PFSK-1 (cell line): ENCODE results near the gene TRIM34. TPM values are rescaled to one million over a fixed set of nuclear protein-coding genes. Genes with fewer than 3 reads are reported as not detected.

Source experiments
- FOXP2 ChIP-seq: optimal IDR thresholded peaks from 2 replicates; pipeline ENCODE3; 2011; ENCODE audit warnings: borderline replicate concordance, control low read depth, inconsistent platforms; ENCODE audit not compliant: insufficient read depth; ENCODE audit errors: extremely low read length, extremely low read depth
- POLR2AphosphoS5 ChIP-seq: IDR thresholded peaks from 2 replicates; pipeline ENCODE4 v1.6.1; 2012; ENCODE audit warnings: low read depth, mild to moderate bottlenecking, control low read depth, low read length, moderate library complexity
- SIN3A ChIP-seq: IDR thresholded peaks from 2 replicates; pipeline ENCODE4 v1.6.1; 2012; ENCODE audit warnings: mild to moderate bottlenecking, low read length, moderate library complexity, borderline replicate concordance; ENCODE audit not compliant: insufficient read depth
- TAF1 ChIP-seq: IDR thresholded peaks from 2 replicates; pipeline ENCODE4 v1.6.1; 2012; ENCODE audit warnings: low read length, control low read depth, borderline replicate concordance; ENCODE audit not compliant: insufficient read depth
- polyA plus RNA-seq: library from polyadenylated mRNA; unstranded; fragments of >200 nt; gene quantifications from one replicate; pipeline ENCODE4 v1.2.1, GENCODE V29; 2012; ENCODE audit warnings: low read depth, missing spikeins; ENCODE audit not compliant: insufficient read length
- TF ChIP-seq, protein P1 (sequence below), 2 experiments: IDR thresholded peaks; 2 replicates each; pipeline versions ENCODE4 v1.6.1 to v1.8.0; 2011 to 2012; ENCODE audit warnings: low read depth in 2 of 2, low read length in 2 of 2, control low read depth in 1 of 2, inconsistent platforms in 1 of 2, mild to moderate bottlenecking in 1 of 2, moderate library complexity in 1 of 2; ENCODE audit not compliant: insufficient read depth in 1 of 2

The TRIM34 gene, protein sequence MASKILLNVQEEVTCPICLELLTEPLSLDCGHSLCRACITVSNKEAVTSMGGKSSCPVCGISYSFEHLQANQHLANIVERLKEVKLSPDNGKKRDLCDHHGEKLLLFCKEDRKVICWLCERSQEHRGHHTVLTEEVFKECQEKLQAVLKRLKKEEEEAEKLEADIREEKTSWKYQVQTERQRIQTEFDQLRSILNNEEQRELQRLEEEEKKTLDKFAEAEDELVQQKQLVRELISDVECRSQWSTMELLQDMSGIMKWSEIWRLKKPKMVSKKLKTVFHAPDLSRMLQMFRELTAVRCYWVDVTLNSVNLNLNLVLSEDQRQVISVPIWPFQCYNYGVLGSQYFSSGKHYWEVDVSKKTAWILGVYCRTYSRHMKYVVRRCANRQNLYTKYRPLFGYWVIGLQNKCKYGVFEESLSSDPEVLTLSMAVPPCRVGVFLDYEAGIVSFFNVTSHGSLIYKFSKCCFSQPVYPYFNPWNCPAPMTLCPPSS
- not detected for polyA plus RNA-seq

GRCh38 chr11:5624489-5625279, at the start of gene TRIM34:
TRIM34 (plus strand) TSS chr11:5625001; CDS start chr11:5632332, 7,331 bp downstream.
- TF ChIP-seq POLR2AphosphoS5 (peak; percentile 33; the same call in 1 of the 2 replicates), FOXP2 (no peak)

DNA sequence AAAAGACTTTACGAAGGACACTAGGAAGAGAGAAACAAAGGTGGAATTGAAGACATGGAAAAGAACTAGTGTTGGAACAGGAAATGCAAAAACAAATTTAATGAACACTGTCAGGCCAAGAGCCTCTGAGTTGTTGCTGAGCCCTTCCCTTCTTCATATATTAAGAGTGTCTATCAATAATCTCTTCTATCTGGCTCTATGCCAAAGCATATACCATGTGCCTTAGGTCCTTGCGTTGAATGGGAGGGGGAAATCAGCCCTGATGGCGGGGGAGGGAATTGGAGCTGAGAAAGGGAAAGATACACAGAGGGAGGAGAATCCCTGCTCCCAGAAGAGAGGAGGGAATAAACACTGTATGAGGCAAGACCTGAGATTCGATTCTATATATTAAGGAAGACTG, 49.6 kb upstream of the TRIM34 start:
- TF ChIP-seq FOXP2 (no peak), POLR2AphosphoS5 (no peak), TAF1 (no peak), SIN3A (no peak)
- TF ChIP-seq, protein P1, sequence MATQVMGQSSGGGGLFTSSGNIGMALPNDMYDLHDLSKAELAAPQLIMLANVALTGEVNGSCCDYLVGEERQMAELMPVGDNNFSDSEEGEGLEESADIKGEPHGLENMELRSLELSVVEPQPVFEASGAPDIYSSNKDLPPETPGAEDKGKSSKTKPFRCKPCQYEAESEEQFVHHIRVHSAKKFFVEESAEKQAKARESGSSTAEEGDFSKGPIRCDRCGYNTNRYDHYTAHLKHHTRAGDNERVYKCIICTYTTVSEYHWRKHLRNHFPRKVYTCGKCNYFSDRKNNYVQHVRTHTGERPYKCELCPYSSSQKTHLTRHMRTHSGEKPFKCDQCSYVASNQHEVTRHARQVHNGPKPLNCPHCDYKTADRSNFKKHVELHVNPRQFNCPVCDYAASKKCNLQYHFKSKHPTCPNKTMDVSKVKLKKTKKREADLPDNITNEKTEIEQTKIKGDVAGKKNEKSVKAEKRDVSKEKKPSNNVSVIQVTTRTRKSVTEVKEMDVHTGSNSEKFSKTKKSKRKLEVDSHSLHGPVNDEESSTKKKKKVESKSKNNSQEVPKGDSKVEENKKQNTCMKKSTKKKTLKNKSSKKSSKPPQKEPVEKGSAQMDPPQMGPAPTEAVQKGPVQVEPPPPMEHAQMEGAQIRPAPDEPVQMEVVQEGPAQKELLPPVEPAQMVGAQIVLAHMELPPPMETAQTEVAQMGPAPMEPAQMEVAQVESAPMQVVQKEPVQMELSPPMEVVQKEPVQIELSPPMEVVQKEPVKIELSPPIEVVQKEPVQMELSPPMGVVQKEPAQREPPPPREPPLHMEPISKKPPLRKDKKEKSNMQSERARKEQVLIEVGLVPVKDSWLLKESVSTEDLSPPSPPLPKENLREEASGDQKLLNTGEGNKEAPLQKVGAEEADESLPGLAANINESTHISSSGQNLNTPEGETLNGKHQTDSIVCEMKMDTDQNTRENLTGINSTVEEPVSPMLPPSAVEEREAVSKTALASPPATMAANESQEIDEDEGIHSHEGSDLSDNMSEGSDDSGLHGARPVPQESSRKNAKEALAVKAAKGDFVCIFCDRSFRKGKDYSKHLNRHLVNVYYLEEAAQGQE (IDR thresholded peaks at IDR 0.05; ENCODE audit: insufficient read depth in 1 of 2, low read depth in 2 of 2, low read length in 2 of 2) = no peak

GRCh38 chr11:5577101-5577500, 47.7 kb upstream of the TRIM34 start:
- TF ChIP-seq, protein P1 (IDR thresholded peaks at IDR 0.05; ENCODE audit: insufficient read depth in 1 of 2, low read depth in 2 of 2, low read length in 2 of 2) = no peak
- no peak for TF ChIP-seq POLR2AphosphoS5
- no peak for TF ChIP-seq FOXP2
- no peak for TF ChIP-seq TAF1
- no peak for TF ChIP-seq SIN3A

- TF ChIP-seq FOXP2 = no peak
These were observed 44.2 kb upstream of the TRIM34 start, which contains the start of gene OR52B6 for GRCh38 chr11:5580577-5580976. OR52B6 (plus strand) TSS chr11:5580877; CDS start chr11:5580877, 0 bp downstream.

DNA sequence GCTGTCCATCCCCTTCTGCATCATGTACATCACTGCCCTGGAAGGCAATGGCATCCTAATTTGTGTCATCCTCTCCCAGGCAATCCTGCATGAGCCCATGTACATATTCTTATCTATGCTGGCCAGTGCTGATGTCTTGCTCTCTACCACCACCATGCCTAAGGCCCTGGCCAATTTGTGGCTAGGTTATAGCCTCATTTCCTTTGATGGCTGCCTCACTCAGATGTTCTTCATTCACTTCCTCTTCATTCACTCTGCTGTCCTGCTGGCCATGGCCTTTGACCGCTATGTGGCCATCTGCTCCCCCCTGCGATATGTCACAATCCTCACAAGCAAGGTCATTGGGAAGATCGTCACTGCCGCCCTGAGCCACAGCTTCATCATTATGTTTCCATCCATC, 43.8 kb upstream of the TRIM34 start:
- TF ChIP-seq TAF1 = no peak
- TF ChIP-seq POLR2AphosphoS5 = no peak
- TF ChIP-seq FOXP2 = no peak
- TF ChIP-seq, protein P1 (IDR thresholded peaks at IDR 0.05; ENCODE audit: insufficient read depth in 1 of 2, low read depth in 2 of 2, low read length in 2 of 2) = no peak
- no peak for TF ChIP-seq SIN3A
